Fibroblast of the conjunctiva (primary cell): ENCODE data around the gene PBOV1.
"Not testable (repeated sequence)": the region's sequence is repeated elsewhere in the genome, so short reads cannot be mapped to it uniquely, and the experiment has no call there.

Experiments
- DNase-seq: peaks from one replicate; pipeline ENCODE4 v3.0.0-alpha.2; 2010; ENCODE audit warnings: low read depth

PBOV1 gene

GRCh38 chr6:138237463-138237862 is 19.2 kb upstream of the PBOV1 start:
- no peak for DNase-seq

- DNase-seq, result no peak
These were observed 17.4 kb upstream of the PBOV1 start for GRCh38 chr6:138235693-138236092.

GRCh38 chr6:138235205-138235604 is 16.9 kb upstream of the PBOV1 start:
- DNase-seq, result no peak

GRCh38 chr6:138234363-138234762 is 16.1 kb upstream of the PBOV1 start:
- DNase-seq, result no peak

GRCh38 chr6:138231381-138231886 is 13.1 kb upstream of the PBOV1 start:
- no peak for DNase-seq

- DNase-seq, result no peak
These were observed 12.6 kb upstream of the PBOV1 start for GRCh38 chr6:138230759-138231380.

GRCh38 chr6:138230221-138230620 is 11.9 kb upstream of the PBOV1 start:
- DNase-seq, result no peak

GRCh38 chr6:138229663-138230179 is 11.4 kb upstream of the PBOV1 start:
- DNase-seq, result no peak

GRCh38 chr6:138229072-138229471 is 10.8 kb upstream of the PBOV1 start:
- no peak for DNase-seq

- no peak for DNase-seq
These were observed 9.1 kb upstream of the PBOV1 start for GRCh38 chr6:138227316-138227781.

- DNase-seq, result no peak
These were observed 8.5 kb upstream of the PBOV1 start for GRCh38 chr6:138226700-138227315.

- DNase-seq, result no peak
These were observed 7.7 kb upstream of the PBOV1 start for GRCh38 chr6:138225953-138226352.

- DNase-seq, result no peak
These were observed 4.7 kb upstream of the PBOV1 start for GRCh38 chr6:138222901-138223546.

GRCh38 chr6:138219901-138220300 is 1.6 kb upstream of the PBOV1 start:
- no peak for DNase-seq

GRCh38 chr6:138219398-138219797 is 1.1 kb upstream of the PBOV1 start:
- DNase-seq, result no peak

GRCh38 chr6:138215093-138215782 is 3.1 kb downstream of the PBOV1 start:
- DNase-seq, result no peak

- not testable (repeated sequence) for DNase-seq
These were observed 5.8 kb downstream of the PBOV1 start for GRCh38 chr6:138212530-138212929.

- no peak for DNase-seq
These were observed 6.7 kb downstream of the PBOV1 start for GRCh38 chr6:138211601-138212000.

GRCh38 chr6:138211048-138211581 is 7.2 kb downstream of the PBOV1 start:
- no peak for DNase-seq

GRCh38 chr6:138206862-138207261 is 11.4 kb downstream of the PBOV1 start:
- no peak for DNase-seq

- DNase-seq, result no peak
These were observed 12.7 kb downstream of the PBOV1 start for GRCh38 chr6:138205437-138206094.
